GM18502 (cell line): Measurements from ENCODE around the gene SPEF2.
A peak's percentile ranks its signal among the peaks of the same experiment; 100 is the strongest.
"Not testable (repeated sequence)": the region's sequence is repeated elsewhere in the genome, so short reads cannot be mapped to it uniquely, and the experiment has no call there.

Experiments used
- ATAC-seq: cut with Tn5 transposase; IDR thresholded peaks from one replicate; pipeline ENCODE4 v1.9.1; 2021; ENCODE audit warnings: mild to moderate bottlenecking; ENCODE audit not compliant: unreplicated experiment, poor library complexity

SPEF2 gene

GRCh38 chr5:35647712-35648111 lies 30.0 kb downstream of the SPEF2 start:
- ATAC-seq = no peak

GRCh38 chr5:35651002-35651756 lies 33.5 kb downstream of the SPEF2 start:
- ATAC-seq = peak; percentile 61

- no peak for ATAC-seq
Observed at GRCh38 chr5:35656721-35657120, 39.1 kb downstream of the SPEF2 start.

- no peak for ATAC-seq
Observed at GRCh38 chr5:35657877-35658276, 40.2 kb downstream of the SPEF2 start.

GRCh38 chr5:35659556-35659955 lies 41.9 kb downstream of the SPEF2 start:
- ATAC-seq = no peak

GRCh38 chr5:35660451-35660850 lies 42.8 kb downstream of the SPEF2 start:
- no peak for ATAC-seq

GRCh38 chr5:35664584-35664983 lies 46.9 kb downstream of the SPEF2 start:
- ATAC-seq = no peak

GRCh38 chr5:35665096-35665495 lies 47.4 kb downstream of the SPEF2 start:
- no peak for ATAC-seq

GRCh38 chr5:35668319-35668718 lies 50.7 kb downstream of the SPEF2 start:
- no peak for ATAC-seq

- ATAC-seq = no peak
Observed at GRCh38 chr5:35668794-35669193, 51.1 kb downstream of the SPEF2 start.

- no peak for ATAC-seq
Observed at GRCh38 chr5:35671541-35672295, 54.1 kb downstream of the SPEF2 start.

GRCh38 chr5:35672296-35672655 lies 54.6 kb downstream of the SPEF2 start:
- not testable (repeated sequence) for ATAC-seq

GRCh38 chr5:35672995-35673394 lies 55.3 kb downstream of the SPEF2 start:
- ATAC-seq = no peak

GRCh38 chr5:35674049-35674448 lies 56.4 kb downstream of the SPEF2 start:
- no peak for ATAC-seq

- ATAC-seq = no peak
Observed at GRCh38 chr5:35675392-35675791, 57.7 kb downstream of the SPEF2 start.

GRCh38 chr5:35677878-35678277 lies 60.2 kb downstream of the SPEF2 start:
- no peak for ATAC-seq

- no peak for ATAC-seq
Observed at GRCh38 chr5:35678661-35679060, 61.0 kb downstream of the SPEF2 start.

- ATAC-seq = no peak
Observed at GRCh38 chr5:35679357-35679756, 61.7 kb downstream of the SPEF2 start.

GRCh38 chr5:35681911-35682310 lies 64.2 kb downstream of the SPEF2 start:
- no peak for ATAC-seq

- ATAC-seq = no peak
Observed at GRCh38 chr5:35683466-35683865, 65.8 kb downstream of the SPEF2 start.

- ATAC-seq = no peak
Observed at GRCh38 chr5:35685161-35685560, 67.5 kb downstream of the SPEF2 start.

GRCh38 chr5:35687961-35688360 lies 70.3 kb downstream of the SPEF2 start:
- ATAC-seq = no peak
